HCT116 (cell line): ENCODE results near the gene CD244. TPM values are rescaled to one million over a fixed set of nuclear protein-coding genes. Genes with fewer than 3 reads are reported as not detected.
A peak's percentile ranks its signal among the peaks of the same experiment; 100 is the strongest.

Experiments
- ATAC-seq: fragments of 200-7000 bp; cut with Tn5 transposase; 2 replicates; pipeline ENCODE4 v1.9.1; 2020; ENCODE audit warnings: mild to moderate bottlenecking, moderate library complexity
- BruUV-seq: library from RNA; stranded (reverse); fragments of 400-500 nt; replicated peaks from 2 replicates; lab custom pipeline; 2021; lab: Mats Ljungman, UMichigan
- CTCF ChIA-PET: fragments of 300-600 bp; sonication (Branson Sonifier 250); formaldehyde crosslinking; loops from one replicate; lab custom pipeline; 2021; ENCODE audit warnings: antibody characterized with exemption; lab: Charles Lee
- POLR2A ChIA-PET: fragments of 300-600, 350-600 bp; sonication (Branson Sonifier 250); formaldehyde crosslinking; loops from one replicate; lab custom pipeline; 2021; ENCODE audit warnings: antibody characterized with exemption; lab: Charles Lee
- RAD21 ChIA-PET, 2 experiments: fragments of 300-600 bp; sonication (Branson Sonifier 250); formaldehyde crosslinking; loops; one replicate each; lab custom pipeline; 2023; ENCODE audit warnings: low total read pairs in 2 of 2; ENCODE audit not compliant: uncharacterized antibody in 2 of 2, unreplicated experiment in 2 of 2, low non-redundant PET in 1 of 2; lab: Charles Lee
- DNase-seq: peaks from one replicate; pipeline ENCODE4 v3.0.0-alpha.2; 2010; ENCODE audit warnings: low read depth, low spot score
- H2AFZ ChIP-seq: fragments of 200-600 bp; shearing (Covaris generic), sonication (generic); 2 replicates; pipeline ENCODE4 v1.6.1; 2017; ENCODE audit warnings: low read depth, mixed run types, mixed read lengths, antibody characterized with exemption, low read length; ENCODE audit not compliant: poor library complexity, severe bottlenecking
- H3K27ac ChIP-seq: 2 replicates; pipeline ENCODE4 v1.5.1; 2012; ENCODE audit warnings: low read depth, low read length
- H3K27me3 ChIP-seq: fragments of 200-600 bp; sonication (generic); 2 replicates; pipeline ENCODE4 v1.6.1; 2016; ENCODE audit warnings: mixed run types, low read length, mixed read lengths; ENCODE audit not compliant: insufficient read depth
- H3K36me3 ChIP-seq, 2 experiments: fragments of 200-500 bp in 1 of 2; fragments of 200-600 bp in 1 of 2; sonication (Bioruptor generic) in 1 of 2; sonication (generic) in 1 of 2; 2 replicates each; pipeline versions ENCODE4 v1.5.1 to v1.6.1; 2014 to 2016; ENCODE audit warnings: low read length in 2 of 2, inconsistent platforms in 1 of 2, mixed read lengths in 1 of 2, mixed run types in 1 of 2; ENCODE audit not compliant: insufficient read depth in 2 of 2, control insufficient read depth in 1 of 2
- H3K4me1 ChIP-seq, 2 experiments: fragments of 200-600 bp in 1 of 2; sonication (generic) in 1 of 2; 2 replicates each; pipeline versions ENCODE4 v1.5.1 to v1.6.1; 2012 to 2017; ENCODE audit warnings: low read length in 2 of 2, inconsistent platforms in 1 of 2, mild to moderate bottlenecking in 1 of 2, mixed read lengths in 1 of 2, mixed run types in 1 of 2, moderate library complexity in 1 of 2; ENCODE audit not compliant: insufficient read depth in 2 of 2, control insufficient read depth in 1 of 2
- H3K4me2 ChIP-seq: fragments of 200-600 bp; sonication (generic); 2 replicates; pipeline ENCODE4 v1.6.1; 2017; ENCODE audit warnings: mixed run types, low read length, mixed read lengths
- H3K4me3 ChIP-seq, 2 experiments: fragments of 200-600 bp in 1 of 2; sonication (generic) in 1 of 2; replicated peaks in 1 of 2; 2 replicates each; pipeline ENCODE4 v1.5.1; 2011 to 2016; ENCODE audit warnings: low read length in 2 of 2, control low read depth in 1 of 2, low read depth in 1 of 2, mild to moderate bottlenecking in 1 of 2, mixed read lengths in 1 of 2, mixed run types in 1 of 2
- H3K79me2 ChIP-seq: fragments of 200-600 bp; sonication (generic); 2 replicates; pipeline ENCODE4 v1.6.1; 2017; ENCODE audit warnings: mild to moderate bottlenecking, mixed run types, low read length, moderate library complexity, mixed read lengths; ENCODE audit not compliant: insufficient read depth
- H3K9ac ChIP-seq: fragments of 200-600 bp; sonication (generic); 2 replicates; pipeline ENCODE4 v1.6.1; 2016; ENCODE audit warnings: low read length, mixed read lengths
- H3K9me2 ChIP-seq: fragments of 200-600 bp; sonication (generic), shearing (Covaris generic); 2 replicates; pipeline ENCODE4 v1.6.1; 2017; ENCODE audit warnings: mixed run types, mild to moderate bottlenecking, moderate library complexity; ENCODE audit not compliant: insufficient read depth
- H3K9me3 ChIP-seq, 2 experiments: fragments of 200-500 bp in 1 of 2; fragments of 200-600 bp in 1 of 2; sonication (Bioruptor generic) in 1 of 2; sonication (generic) in 1 of 2; 2 replicates each; pipeline ENCODE4 v1.6.1; 2014 to 2017; ENCODE audit warnings: low read length in 2 of 2, mixed read lengths in 2 of 2, inconsistent platforms in 1 of 2, low read depth in 1 of 2, mild to moderate bottlenecking in 1 of 2, mixed run types in 1 of 2, moderate library complexity in 1 of 2; ENCODE audit not compliant: control insufficient read depth in 1 of 2, insufficient read depth in 1 of 2
- H4K20me1 ChIP-seq: fragments of 200-600 bp; sonication (generic), shearing (Covaris generic); 2 replicates; pipeline ENCODE4 v1.6.1; 2017; ENCODE audit warnings: mixed run types, mild to moderate bottlenecking, moderate library complexity; ENCODE audit not compliant: insufficient read depth
- CBX3 ChIP-seq: IDR thresholded peaks from 2 replicates; pipeline ENCODE4 v1.6.1; 2012; ENCODE audit warnings: low read depth
- CTCF ChIP-seq, 3 experiments: fragments of 200-600 bp in 1 of 3; sonication (generic) in 1 of 3; IDR thresholded peaks in 2 of 3; conservative IDR thresholded peaks in 1 of 3; 2 replicates each; pipeline ENCODE4 v1.5.1; 2012 to 2017; ENCODE audit warnings: low read depth in 2 of 3, low read length in 2 of 3, antibody characterized with exemption in 1 of 3, borderline replicate concordance in 1 of 3, control low read depth in 1 of 3, mild to moderate bottlenecking in 1 of 3, mixed read lengths in 1 of 3, mixed run types in 1 of 3, moderate library complexity in 1 of 3; ENCODE audit not compliant: insufficient read depth in 1 of 3
- EGR1 ChIP-seq: IDR thresholded peaks from 2 replicates; pipeline ENCODE4 v1.6.1; 2012; ENCODE audit warnings: low read depth
- ELF1 ChIP-seq: IDR thresholded peaks from 2 replicates; pipeline ENCODE4 v1.6.1; 2012; ENCODE audit warnings: low read depth, borderline replicate concordance
- FOSL1 ChIP-seq: IDR thresholded peaks from 2 replicates; pipeline ENCODE4 v1.6.1; 2012; ENCODE audit warnings: low read depth
- JUND ChIP-seq: IDR thresholded peaks from 2 replicates; pipeline ENCODE4 v1.6.1; 2012
- POLR2A ChIP-seq: IDR thresholded peaks from 2 replicates; pipeline ENCODE4 v1.7.0; 2011; ENCODE audit warnings: borderline replicate concordance; ENCODE audit not compliant: insufficient read depth, insufficient read length; ENCODE audit errors: extremely low read depth
- POLR2AphosphoS5 ChIP-seq: IDR thresholded peaks from 2 replicates; pipeline ENCODE4 v1.6.1; 2011; ENCODE audit warnings: mild to moderate bottlenecking, low read depth, low read length, moderate library complexity
- SIN3A ChIP-seq: IDR thresholded peaks from 2 replicates; pipeline ENCODE4 v1.6.1; 2012; ENCODE audit warnings: low read depth
- SP1 ChIP-seq: IDR thresholded peaks from 2 replicates; pipeline ENCODE4 v1.6.1; 2012; ENCODE audit warnings: low read depth
- SRF ChIP-seq: IDR thresholded peaks from 2 replicates; pipeline ENCODE4 v1.6.1; 2012; ENCODE audit warnings: low read depth
- TCF7L2 ChIP-seq: IDR thresholded peaks from 2 replicates; pipeline ENCODE4 v1.7.0; 2011; ENCODE audit warnings: borderline replicate concordance, inconsistent platforms; ENCODE audit not compliant: insufficient read depth, insufficient read length; ENCODE audit errors: extremely low read depth
- ZFX ChIP-seq: fragments of 450-650 bp; IDR thresholded peaks from 2 replicates; pipeline ENCODE4 v1.6.1; 2017
- ZNF274 ChIP-seq: fragments of 200-500 bp; sonication (Bioruptor generic); IDR thresholded peaks from 2 replicates; pipeline ENCODE4 v1.6.1; 2014; ENCODE audit warnings: mild to moderate bottlenecking, low read depth, low read length, inconsistent platforms
- intact Hi-C: fragments of 100-400 bp; cut with micrococcal nuclease; formaldehyde crosslinking; loops from 2 replicates; pipeline ENCODE4 v1.10.0; 2022
- total RNA-seq: library from RNA; stranded (reverse); gene quantifications from one replicate; pipeline ENCODE4 v1.2.1, GENCODE V29; 2021; ENCODE audit not compliant: unreplicated experiment

The CD244 gene
- total RNA-seq, 1 experiment from 2014 or later = not detected

DNA sequence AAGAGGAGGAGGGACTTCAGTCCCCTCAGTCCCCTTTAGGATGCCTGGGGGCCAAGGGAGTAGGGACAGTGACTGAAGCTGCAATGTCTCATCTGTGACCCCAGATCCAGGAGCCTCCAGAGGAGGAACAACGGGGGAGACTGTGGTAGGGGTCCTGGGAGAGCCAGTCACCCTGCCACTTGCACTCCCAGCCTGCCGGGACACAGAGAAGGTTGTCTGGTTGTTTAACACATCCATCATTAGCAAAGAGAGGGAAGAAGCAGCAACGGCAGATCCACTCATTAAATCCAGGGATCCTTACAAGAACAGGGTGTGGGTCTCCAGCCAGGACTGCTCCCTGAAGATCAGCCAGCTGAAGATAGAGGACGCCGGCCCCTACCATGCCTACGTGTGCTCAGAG lies 48.4 kb downstream of the CD244 start (continued):
- TF ChIP-seq CTCF (IDR thresholded peaks at IDR 0.05 in 2 of 3, conservative IDR thresholded peaks at IDR 0.05 in 1 of 3; ENCODE audit: borderline replicate concordance in 1 of 3, insufficient read depth in 1 of 3, low read depth in 2 of 3, low read length in 2 of 3) (no peak), ELF1 (no peak), EGR1 (no peak), SRF (no peak), POLR2AphosphoS5 (no peak), ZNF274 (no peak), ZFX (no peak)

- ATAC-seq (peak; percentile 98), DNase-seq (peak; percentile 69)
- ChIA-PET CTCF (no interaction called here), RAD21 (no interaction called here), POLR2A (no interaction called here)
- no peaks in the 10 kb centered on the region for H3K36me3 ChIP-seq
- H3K9ac ChIP-seq = no peak overlapping the region
- peak overlapping the region; percentile 83 for H2AFZ ChIP-seq
- BruUV-seq = no TSS peak
- no peaks in the 10 kb centered on the region for H3K79me2 ChIP-seq
- H3K9me3 ChIP-seq = no peaks in the 10 kb centered on the region
- no peak overlapping the region for H3K4me3 ChIP-seq
- intact Hi-C loops = no loop called here
- TF ChIP-seq POLR2A = no peak
- TF ChIP-seq SRF = peak; percentile 66
- peak; percentile 91 for TF ChIP-seq JUND
- no peak for TF ChIP-seq SIN3A
- TF ChIP-seq POLR2AphosphoS5 = peak; percentile 24; the same call in 1 of the 2 replicates
- TF ChIP-seq CBX3 = peak; percentile 91
- TF ChIP-seq EGR1 = no peak
- peak; percentile 46 for TF ChIP-seq TCF7L2
- TF ChIP-seq ELF1 = no peak
- peak; percentile 73 for TF ChIP-seq SP1
- peak; percentile 97 for TF ChIP-seq FOSL1
- no peak overlapping the region for H3K27ac ChIP-seq
- peaks cover 9 to 13% of the 10 kb centered on the region in 2 experiments for H3K4me1 ChIP-seq
- no peaks in the 10 kb centered on the region for H4K20me1 ChIP-seq
- peak overlapping the region; percentile 69 for H3K4me2 ChIP-seq
- H3K9me2 ChIP-seq = no peaks in the 10 kb centered on the region
- no peaks in the 10 kb centered on the region for H3K27me3 ChIP-seq
Observed at GRCh38 chr1:160813215-160813614, 49.5 kb downstream of the CD244 start.
